GM19238 (cell line): ENCODE data around the gene PHF23.
A peak's percentile ranks its signal among the peaks of the same experiment; 100 is the strongest.

Experiments used
- DNase-seq: peaks from one replicate; pipeline ENCODE4 v3.0.0; 2011; ENCODE audit warnings: low spot score; ENCODE audit not compliant: insufficient read length

The PHF23 gene

DNA sequence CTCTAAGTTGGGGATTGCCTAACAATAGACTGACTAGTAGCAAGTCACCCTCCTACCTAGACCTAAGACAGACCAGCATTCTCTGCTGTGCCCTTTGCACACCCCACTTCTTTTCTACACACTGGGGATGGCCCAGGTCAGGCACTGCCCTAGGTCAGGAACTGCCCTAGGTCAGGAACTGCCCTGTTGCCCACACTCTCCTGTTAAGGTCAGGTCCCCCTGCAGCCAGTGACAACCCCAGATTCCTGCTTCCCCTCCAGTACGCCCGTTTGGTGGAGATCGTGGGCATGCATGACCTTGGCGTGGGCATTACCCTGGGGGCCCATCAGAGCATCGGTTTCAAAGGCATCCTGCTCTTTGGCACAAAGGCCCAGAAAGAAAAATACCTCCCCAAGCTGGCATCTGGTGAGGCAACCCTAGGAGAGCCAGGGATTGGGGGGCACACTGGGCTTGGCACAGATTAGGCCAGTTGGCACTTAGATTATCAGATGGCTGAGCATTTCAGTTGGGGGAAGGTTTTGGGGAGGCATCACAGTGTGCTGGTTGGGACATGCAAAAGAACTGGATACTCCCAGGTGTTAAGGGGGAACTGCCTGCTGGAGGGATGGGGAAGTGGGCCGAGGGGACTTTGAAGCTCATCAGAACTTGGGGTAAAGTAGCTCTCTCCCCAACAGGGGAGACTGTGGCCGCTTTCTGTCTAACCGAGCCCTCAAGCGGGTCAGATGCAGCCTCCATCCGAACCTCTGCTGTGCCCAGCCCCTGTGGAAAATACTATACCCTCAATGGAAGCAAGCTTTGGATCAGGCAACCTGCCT lies 17.8 kb downstream of the PHF23 start:
- DNase-seq = no peak

DNA sequence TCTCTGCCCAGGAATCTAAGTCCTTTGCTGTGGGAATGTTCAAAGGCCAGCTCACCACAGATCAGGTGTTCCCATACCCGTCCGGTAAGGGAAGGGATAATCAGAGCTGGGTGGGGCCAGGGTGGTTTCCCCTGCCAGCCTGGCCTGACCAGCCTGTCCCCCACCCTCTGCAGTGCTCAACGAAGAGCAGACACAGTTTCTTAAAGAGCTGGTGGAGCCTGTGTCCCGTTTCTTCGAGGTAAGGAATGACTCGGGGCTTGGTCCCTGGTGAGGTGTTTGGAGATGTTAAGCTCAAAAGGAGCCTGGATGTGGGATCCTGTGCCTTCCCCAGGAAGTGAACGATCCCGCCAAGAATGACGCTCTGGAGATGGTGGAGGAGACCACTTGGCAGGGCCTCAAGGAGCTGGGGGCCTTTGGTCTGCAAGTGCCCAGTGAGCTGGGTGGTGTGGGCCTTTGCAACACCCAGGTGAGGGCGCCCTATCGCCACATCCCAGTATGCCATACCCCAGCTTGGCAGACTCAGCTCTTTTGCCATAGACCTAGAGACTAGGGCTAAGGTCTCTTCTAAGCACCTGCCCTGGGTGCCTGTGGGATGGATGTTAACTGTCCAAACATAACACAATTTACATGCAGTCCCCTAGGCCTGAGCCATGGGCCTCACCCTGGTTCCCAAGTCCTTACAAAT lies 18.5 kb downstream of the PHF23 start:
- DNase-seq = peak; percentile 70

DNA sequence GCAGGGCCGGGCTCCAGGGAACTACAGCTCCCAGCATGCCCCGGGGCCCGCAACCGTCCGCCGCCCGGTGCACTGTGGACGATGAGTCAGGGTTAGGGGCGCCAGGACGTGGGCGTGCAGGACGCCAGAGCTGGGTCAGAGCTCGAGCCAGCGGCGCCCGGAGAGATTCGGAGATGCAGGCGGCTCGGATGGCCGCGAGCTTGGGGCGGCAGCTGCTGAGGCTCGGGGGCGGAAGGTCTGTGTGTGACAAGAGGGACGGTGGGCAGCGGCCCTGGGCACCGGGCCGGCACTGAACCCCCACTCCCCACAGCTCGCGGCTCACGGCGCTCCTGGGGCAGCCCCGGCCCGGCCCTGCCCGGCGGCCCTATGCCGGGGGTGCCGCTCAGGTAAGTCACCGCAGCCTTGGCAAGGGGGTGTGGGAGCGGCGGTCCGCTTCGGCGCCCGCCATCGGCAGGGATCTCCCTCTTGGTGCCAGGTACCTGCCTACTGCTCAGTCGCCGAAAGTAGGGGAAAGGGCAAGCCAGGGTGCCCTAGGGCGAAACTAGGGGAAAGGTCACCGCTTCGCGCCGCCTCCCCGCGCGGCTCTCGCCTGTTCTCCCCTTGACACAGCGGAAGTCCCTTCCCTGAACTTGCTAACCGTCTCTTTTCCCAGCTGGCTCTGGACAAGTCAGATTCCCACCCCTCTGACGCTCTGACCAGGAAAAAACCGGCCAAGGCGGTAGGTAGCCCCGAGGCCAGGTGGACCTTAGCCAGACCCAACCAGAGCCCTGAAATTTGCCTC lies 19.3 kb downstream of the PHF23 start, which contains the start of the genes ACADVL and DLG4:
TSS of gene ACADVL (plus strand) at position 127 of the 781 bp plus-strand sequence. CDS start at position 174, 47 bp downstream.
TSS of gene DLG4 (minus strand) at position 25 of the 781 bp plus-strand sequence.
- peak; percentile 80 for DNase-seq

DNA sequence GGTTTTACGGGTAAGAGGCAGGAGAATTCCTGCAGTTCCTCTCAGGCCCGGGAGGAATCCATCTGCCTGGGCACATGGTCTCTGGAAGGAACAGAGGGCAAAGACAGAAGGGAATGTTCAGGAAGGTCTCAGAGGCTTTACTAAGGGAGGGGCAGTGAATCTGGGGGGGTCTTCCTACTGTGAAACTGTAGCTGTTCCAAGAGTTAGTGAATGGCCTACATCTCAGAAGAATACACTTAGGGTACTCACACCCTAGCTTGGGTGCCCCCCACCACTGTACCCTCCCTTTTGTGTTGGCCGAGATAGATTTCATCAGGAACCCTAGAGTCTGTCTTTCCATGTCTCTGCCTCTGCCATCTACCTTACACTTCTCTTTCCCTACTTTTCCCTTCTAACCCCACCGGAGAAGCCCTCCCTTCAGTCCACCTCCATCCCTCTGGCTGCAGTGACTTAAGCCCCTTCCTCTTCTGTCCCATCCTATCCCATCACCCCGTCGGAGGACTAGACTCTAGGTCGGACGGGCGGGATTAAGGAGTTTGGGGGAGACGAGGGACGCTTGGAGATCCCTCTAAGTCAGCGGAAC lies 19.9 kb downstream of the PHF23 start:
- no peak for DNase-seq

DNA sequence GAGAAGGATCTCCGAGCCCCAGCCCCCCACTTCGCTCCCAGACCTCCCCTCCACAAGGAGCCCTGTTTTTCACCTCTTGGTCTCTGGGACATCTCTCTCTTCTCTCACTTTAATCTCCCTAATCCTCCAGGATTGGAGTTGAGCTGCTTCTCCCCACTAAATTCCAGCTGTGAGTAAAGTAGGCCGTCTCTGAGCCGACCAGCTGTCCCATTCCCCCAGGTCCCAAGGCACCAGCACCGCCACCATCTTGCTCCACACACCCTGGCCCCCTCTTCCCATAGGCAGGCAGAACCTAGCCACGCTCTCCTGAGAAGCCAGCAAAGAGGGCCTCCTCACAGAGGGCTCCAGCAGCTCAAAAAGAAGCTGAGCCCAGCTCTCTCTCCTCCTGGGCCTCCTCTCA lies 20.5 kb downstream of the PHF23 start:
- no peak for DNase-seq

DNA sequence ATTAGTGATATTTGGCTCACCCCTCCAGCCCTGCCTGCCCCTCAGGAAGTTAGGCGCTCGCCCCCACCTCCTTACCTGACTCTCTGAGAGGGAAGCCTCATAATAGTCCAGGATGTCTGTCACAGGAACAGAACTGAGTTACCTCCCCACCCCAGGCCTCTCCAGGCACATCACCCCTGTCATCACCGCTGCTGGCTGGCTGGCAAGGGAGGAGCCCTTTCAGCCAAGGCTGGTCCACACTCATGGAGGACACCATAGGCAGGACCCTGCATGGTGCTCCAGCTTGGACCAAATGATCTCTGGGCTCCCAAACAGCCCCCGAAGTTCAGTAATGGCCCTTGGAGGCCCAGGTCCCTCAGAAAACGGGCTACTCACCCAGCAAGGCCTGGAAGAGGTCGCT lies 21.1 kb downstream of the PHF23 start:
- DNase-seq = no peak

DNA sequence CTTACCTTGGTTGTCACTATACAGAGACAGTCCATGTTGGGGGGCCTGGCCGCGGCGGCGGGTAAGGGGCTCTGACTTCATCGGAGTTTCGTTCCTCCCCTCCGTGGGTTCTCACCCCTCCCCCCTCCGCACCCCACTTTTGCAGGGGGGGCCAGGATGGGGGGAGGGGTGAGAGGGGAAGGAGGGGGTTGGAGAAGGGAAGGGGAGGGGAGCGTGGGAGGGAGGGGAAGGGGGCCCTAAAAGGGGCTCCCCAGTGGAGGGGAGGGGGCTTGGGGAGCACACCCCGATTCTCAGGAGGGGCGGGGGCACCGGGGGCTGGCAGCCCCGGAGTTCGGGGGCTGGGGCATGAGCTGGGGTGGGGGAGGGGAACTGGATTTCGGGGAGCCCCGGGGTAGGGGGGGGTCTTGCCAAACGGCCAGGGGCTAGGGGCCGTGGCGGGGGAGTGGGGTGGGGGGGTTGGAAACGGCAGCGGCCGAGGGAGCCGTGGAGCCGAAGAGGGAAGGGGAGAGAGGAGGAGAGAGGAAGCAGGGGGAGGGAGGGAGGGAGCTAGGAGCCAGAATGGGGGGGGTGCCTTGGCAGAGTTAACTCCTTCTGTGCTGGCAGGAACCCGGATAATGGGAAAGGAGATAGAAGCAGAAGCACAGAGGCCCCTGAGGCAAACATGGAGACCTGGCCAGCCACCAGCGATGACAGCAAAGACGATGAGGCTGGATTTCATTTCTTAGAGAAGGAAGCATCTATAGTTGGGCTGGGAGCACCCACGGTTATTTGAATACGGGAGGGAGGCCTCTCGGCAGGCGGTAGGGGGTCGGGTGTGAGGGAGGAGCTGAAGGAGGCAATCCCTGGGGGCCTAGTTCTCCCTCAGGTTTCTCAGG lies 21.9 kb downstream of the PHF23 start:
- no peak for DNase-seq

DNA sequence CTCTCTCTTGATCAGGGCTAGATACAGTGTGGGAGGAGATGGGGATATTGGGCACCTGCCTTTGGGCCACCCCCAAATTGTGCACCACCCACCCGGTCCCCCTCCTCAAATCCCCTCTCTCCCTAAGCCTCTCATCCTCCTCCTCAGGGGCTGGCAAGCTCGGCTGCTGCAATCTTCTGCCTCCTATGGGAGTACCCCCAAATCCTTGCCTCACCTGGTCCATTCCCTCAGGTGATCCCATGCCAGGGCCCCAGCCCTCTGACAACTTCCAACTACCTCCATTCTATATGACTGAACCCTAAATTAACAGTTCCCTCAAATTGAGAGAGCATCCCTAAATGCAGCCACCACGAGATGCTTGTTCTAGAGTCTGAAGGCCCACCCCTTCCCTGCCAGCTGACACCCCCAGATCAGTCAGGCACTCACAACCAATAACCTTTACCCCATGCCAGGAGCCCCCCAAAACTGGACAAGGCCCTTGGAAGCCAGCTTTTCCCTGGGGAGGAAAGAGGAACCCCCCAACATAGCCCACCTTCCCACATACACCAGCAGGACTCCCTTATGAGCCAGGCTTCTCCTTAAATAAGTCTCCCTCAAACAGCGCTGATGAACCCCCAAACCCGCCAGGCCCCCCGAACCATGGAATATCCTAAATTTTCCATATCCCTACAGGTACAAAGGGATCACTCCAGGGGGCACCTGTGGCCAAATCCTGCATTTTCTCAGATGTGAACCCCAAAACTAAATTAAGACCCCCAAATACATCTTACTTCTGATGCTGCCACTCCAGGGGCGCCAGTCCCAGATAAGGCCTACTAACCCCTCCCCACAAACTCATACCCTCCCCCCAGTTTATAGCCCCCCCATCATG lies 22.8 kb downstream of the PHF23 start:
- no peak for DNase-seq

DNA sequence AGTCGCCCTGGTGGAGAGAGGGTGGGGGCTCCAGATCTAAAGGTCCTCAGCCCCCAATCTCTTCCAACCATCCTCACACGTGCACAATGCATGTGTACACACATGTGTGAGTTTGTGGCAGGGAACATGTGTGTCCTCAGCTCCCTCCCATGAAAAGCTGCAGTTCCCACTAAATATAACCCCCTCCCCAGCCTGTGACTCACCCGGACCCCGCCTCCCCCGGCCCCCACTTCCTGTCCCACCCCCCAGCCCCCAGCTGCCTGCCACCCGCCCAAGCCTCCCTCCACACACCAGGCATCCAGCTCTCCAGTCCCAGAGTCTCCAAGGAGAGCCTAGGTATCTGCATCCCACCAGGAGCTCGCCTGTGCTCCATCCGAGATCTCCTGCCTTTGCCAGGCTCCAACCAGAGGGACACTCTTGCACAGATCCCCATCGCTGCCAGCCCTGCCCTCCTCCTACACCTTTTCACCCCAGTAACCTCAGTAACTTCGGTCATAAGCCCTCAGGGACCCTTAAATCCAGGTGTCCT lies 23.5 kb downstream of the PHF23 start:
- no peak for DNase-seq

DNA sequence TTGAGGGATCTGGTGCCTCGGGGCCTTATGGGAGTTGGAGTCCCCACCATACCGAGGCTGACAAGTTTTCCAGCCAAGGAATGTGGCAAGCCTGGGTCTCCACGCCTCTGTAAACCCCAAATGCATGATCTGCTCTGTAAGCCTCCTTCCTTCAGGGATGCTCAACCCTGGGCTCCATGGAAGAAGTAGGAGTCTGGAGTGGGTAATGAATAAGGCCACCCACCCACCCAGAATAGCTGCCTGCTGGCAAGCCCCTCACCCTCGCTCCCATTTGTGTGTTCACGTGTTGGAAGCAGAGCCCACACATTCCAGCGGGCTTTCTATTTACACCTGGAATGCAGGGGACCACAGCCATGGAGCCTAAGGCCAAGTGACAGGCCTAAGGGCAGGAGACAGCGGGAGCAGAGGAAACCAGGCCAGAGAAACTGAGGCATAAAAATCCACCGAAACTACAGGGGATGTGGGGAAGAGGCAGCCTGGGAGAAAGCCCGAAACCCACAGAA lies 24.1 kb downstream of the PHF23 start:
- DNase-seq = no peak

DNA sequence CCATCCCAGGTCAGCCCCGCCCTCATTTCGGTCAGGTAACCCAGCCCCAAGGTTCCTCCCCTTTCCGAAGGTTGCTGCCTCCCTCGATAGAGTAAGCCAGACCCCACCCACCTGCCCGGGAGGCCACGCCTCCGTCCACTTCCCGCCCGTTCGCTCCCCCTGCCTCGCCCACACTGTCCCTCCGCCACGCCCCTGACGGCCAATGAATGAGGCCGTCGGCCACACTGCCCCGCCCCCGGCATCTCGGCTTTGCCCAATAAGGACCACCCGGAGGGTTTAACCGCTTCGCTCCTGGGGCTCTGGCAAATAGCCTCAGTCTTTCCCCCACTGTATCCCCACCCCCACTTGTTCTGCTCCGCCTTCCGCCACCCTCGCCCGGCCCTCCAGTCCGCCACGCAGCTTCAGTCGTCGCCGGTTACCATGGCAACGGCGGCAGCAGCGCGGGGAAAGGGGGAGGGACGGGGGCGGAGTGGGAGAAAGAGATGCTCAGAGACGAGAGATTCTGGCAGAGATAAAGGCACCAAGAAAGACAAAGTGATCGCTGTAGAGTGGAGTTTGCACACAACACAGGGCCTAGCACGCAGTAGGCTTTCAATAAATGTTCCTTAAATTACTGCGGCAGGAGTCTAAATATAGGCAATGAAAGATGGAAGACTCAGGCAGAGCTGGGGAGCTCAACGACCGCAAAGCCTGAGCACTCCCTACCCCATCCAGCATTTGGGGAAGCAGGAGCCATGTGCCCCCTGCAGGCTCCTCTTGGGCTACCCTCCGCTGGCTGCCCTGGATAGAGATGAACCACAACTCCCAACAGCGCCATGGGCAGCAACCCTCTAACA lies 24.7 kb downstream of the PHF23 start:
- peak; percentile 98 for DNase-seq

DNA sequence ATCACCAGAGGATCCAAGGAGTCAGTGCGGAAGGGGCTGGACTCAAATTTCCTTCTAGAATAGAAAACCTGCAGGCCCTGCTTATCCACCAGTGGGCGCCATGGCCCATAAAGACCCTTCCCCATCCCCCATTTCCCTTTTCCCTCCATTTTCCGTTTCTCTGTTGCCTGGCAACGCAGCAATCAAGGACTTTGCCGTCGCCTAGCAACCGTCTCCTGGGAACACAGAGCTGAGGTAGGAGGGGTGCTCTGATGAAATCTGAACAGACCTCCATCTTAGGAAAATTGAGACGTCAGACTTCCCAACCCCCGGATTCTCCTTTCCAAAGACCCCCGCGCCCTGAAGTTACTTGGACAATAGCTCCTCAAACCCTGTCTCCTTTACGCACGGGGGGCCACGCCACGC lies 25.4 kb downstream of the PHF23 start:
- no peak for DNase-seq

DNA sequence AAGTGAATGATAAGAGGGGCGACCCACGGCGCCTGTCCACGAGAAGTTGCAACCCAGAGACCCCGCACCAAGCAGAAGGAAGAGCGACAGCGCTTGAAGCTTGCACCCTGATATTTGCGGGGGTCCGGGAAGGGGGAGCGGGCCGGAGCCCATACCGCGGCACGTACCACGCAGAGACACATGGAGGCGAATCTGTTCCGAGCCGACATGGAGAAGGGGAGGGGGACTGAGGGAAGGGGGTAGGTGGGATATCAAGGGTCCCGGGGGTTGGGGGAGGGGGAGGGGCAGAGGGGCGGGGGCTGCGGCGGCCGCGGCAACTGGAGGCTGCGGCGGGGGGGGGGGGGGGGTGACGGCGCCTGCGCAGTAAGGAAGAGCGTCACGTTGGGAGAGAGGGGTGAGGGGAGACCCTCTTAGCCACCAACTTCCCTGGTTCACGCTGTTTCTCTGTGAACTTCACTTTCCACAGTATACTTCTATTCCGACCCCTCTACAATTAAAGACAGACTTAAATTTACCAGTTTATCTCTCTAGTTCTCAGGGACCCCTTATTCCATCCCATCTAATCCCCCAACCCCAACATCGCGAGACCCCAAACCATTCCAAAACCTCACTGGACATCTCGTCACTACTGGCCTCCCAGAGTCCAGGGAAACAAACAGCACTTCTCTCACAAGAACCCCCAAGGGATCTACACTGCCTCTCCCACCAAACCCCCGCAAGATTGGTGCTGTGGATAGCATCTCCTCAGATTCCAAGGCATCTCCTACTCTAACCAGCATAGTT lies 27.6 kb downstream of the PHF23 start:
- DNase-seq = no peak

DNA sequence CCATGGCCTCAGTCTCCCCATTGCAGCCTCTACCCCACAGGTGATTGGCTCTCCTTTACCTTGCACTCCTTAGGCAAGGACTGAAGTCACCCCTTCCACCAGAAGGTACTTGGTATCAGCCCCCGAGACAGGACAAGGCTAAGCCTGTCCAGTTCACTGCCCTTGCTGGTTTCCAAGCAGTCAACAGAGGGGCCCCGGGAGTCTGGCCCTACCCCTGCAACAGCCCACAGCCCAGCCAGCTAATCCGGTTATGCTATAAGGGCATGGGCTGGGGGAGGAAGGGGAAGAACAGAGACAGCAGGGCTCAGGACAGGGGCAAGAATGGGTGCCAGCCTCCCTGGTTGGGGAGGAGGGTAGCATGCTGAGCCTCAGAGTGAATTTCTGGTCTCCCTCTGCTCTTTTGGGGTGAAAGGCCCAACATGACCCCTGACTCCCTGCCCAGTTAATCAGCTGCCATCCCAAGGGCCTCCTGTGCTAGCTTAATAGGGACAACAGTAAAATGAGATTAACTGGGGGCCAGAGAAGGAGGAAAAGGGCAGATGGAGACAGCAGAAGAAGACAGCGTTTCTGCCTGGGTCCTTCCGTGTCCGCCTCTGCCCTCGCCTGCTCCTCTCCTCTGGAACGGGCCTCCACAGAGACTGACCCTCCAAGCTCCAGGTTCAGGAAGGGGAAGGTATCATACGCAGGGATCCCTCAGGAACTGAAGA lies 30.4 kb downstream of the PHF23 start:
- no peak for DNase-seq

DNA sequence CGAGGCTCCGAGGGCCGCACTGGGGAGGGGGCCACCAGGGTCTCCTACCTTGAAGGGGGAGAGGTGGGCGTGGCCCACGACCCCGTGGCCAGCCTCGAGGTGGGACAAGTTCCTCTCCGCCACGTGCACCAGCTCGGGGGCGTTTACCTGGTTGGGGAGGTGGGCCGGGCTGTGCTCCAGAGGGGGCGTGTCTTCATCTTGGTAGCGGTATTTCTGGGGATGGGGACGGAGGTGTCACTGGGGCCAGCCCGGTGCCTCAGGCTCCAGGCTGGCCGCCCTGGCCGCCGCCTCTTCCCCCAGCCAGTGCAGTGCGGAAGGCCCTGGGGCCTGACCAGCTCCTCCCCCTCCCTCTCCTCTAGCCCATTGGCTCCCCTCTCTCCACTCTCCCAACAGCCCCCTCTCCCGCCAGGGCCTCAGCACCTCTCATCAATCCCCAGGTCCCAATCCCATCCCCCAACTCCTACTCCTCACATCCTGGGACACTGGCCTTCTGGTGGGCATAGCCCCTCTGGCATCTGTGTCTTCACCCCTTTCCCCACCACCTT lies 31.2 kb downstream of the PHF23 start:
- no peak for DNase-seq
